AG08395 (cell line): Measurements from ENCODE around the gene FREY1.

ENCODE experiments used
- DNase-seq: peaks from one replicate; pipeline ENCODE4 v3.0.0; 2012; ENCODE audit warnings: mixed read lengths, low spot score

The FREY1 gene

DNA sequence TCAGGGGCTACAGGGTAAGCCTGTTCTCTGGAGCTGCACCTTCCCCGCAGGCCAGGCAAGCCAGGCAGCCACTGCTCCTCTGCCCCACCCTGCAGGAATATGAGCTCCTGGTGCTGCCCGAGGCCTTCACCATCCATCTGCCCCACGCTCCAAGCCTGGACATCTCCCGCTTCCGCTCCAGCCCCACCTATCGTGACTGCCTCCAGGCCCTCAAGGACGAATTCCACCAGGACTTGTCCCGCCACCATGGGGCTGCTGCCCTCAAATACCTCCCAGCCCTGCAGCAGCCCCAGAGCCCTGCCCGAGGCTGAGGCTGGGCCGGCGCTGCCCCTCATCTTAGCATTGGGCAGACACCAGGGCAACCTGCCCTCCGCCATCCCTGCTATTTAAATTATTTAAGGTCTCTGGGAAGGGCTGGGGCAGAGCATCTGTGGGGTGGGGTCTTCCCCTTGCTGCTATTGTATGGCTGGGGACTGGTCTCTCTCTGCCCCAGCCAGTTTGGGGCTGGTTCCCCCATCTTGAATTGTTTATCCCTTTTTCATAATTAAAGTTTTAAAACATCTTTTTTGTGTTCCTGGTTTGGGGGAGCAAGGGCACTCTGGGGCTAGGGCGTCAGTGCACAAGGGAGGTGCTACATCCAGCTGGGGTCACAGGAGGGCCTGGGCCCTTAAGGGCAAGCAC, 21.6 kb upstream of the FREY1 start:
- DNase-seq: no peak

DNA sequence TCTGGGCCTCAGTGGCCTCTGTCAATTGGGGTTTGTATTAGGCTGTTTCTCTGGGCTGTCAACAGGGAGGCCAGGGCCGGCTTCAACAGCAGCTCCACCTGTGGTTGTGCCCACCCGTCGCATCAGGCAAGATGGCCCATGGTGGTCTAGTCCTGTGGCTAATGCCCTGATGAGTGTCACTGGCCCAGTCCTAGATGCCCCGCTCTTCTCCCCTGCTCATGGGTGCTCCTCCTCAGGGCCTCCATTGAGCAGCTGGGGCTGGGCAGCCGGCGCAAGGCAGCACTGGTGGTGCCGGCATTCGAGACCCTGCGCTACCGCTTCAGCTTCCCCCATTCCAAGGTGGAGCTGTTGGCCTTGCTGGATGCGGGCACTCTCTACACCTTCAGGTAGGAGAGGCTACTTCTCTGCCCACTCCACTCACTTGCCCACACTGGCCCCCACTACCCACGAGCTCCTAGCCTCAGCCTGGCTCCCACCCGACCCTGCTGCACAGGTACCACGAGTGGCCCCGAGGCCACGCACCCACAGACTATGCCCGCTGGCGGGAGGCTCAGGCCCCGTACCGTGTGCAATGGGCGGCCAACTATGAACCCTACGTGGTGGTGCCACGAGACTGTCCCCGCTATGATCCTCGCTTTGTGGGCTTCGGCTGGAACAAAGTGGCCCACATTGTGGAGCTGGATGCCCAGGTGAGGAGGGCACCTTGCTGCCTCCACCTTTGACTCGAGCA, 20.8 kb upstream of the FREY1 start:
- DNase-seq: no peak

DNA sequence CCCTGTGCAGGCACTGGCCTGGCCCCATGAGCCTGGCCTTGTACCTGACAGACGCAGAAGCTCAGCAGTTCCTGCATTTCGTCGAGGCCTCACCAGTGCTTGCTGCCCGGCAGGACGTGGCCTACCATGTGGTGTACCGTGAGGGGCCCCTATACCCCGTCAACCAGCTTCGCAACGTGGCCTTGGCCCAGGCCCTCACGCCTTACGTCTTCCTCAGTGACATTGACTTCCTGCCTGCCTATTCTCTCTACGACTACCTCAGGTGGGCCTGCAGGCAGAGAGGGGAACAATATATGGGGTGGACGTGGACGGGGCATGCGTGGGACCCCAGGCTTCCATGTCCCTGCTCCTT, 20.2 kb upstream of the FREY1 start:
- DNase-seq: no peak

DNA sequence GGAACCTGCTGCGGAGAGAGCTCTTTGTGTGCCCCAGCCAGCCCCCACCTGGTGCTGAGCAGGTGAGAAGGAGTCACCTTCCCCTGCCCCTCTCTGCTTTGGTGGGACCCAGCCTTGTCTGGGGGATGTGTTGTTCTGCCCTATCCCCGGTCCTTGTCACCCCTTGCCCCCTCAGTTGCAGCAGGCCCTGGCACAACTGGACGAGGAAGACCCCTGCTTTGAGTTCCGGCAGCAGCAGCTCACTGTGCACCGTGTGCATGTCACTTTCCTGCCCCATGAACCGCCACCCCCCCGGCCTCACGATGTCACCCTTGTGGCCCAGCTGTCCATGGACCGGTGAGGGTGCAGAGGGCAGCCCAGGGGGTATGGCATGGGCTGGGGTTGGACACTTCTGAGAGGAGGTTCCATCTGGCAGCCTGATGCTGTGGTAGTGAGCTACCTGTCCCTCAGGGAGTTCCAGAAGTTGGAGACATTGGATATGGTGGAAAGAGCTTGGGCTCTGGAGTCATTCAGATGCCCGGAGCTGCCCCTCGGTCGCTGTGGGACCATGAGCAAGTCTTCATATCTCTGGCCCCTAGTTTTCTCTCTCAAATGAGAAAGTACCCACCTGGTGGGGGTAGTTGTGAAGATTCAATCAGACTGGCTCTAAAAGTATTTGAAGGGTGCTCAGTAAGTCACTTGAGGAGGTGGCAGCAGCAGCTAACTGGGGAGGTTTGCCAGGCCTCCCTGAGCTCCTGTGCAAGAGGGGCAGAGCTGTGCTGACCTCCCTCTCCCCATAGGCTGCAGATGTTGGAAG, 19.7 kb upstream of the FREY1 start:
- no peak for DNase-seq

DNA sequence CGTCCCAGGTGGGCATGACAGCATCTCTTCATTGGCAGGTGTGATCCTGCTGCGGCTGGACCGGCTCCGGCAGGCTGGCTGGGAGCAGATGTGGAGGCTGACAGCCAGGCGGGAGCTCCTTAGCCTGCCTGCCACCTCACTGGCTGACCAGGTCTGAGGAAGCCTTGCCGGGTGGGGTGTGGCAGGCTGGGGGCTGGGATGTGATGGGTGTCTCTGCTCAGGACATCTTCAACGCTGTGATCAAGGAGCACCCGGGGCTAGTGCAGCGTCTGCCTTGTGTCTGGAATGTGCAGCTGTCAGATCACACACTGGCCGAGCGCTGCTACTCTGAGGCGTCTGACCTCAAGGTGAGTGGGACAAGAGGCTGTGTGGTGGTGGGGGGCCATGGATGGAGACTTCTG, 18.9 kb upstream of the FREY1 start:
- no peak for DNase-seq

- DNase-seq: no peak
These were observed 18.5 kb upstream of the FREY1 start for GRCh38 chr11:45925550-45925949.

- DNase-seq: no peak
These were observed 17.9 kb upstream of the FREY1 start for GRCh38 chr11:45924927-45925326.

GRCh38 chr11:45924036-45924915, 17.2 kb upstream of the FREY1 start:
- DNase-seq: no peak

DNA sequence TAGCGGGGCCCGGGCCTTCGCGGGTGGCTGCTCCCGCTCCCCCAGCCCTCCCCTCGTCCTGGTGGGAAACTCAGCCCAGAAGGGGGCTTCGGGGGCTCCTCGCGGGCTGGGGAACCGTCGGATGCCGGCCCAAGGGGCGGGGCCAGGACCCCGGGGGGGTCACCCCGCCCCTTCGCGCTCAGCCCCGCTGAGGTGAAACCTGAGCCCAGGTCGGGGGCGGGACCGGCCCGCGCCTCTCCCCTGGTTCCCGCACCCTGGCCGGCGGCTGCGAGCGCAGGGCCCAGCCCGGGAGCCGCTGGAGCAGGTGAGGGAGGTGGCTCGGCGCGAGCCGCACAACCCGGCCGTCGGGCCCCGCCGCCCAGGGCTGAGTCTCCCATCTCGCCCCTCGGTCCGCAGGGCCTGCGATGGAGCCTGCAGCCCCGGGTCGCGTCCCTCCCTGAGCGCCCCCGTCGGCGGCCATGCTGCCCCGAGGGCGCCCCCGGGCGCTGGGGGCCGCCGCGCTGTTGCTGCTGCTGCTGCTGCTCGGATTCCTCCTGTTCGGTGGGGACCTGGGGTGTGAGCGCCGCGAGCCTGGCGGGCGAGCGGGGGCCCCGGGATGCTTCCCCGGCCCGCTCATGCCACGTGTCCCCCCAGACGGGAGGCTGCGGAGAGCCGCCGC, 15.5 kb upstream of the FREY1 start, which contains the start of gene LARGE2:
Gene LARGE2, plus strand, starts transcription at position 232 of the 658 bp plus-strand sequence. Its CDS starts 227 bp downstream, at position 459.
- DNase-seq: no peak

DNA sequence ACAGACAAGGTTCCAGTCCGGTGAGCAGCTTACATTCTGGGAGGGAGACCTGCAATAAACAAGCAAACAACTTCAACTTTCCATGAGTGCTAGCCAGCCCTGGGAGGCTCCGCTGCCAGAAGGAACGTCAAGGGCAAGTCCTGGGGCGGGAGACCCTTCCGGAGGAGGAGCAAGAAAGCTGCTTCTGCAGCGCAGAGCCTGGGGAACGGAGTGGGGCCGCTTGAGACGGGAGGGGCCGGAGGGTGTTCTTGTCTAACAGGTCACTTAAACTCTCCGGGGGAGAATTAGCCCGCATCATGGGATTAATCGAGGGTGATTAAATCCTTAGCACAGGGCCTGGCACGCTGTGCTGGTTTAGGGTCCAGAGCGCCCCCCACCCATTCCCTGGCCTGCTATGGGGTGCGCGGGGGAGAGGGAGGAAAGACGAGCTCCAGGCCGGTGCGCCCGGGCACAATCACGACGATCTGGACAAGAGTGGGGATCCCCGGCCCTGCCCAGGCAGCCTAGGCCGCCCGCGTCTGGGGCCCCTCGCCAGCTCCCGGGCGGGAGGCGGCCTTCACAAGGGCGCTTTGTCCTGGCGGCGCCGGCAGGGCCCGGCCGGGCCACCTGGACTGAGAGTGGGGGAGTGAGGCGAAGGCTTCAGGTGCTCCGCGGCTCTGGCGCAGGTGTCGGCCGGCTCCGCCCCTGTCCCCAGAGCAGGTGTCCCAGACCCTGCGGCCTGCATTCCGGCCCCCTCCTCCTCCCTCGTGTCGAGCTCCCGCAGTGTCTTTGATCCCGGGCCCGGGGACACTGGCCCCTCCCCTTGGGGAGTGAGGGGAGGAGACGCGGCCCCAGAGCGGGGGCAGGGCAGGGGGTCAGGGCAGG, 14.7 kb upstream of the FREY1 start:
- DNase-seq: no peak

GRCh38 chr11:45920531-45921477, 13.7 kb upstream of the FREY1 start:
- no peak for DNase-seq

DNA sequence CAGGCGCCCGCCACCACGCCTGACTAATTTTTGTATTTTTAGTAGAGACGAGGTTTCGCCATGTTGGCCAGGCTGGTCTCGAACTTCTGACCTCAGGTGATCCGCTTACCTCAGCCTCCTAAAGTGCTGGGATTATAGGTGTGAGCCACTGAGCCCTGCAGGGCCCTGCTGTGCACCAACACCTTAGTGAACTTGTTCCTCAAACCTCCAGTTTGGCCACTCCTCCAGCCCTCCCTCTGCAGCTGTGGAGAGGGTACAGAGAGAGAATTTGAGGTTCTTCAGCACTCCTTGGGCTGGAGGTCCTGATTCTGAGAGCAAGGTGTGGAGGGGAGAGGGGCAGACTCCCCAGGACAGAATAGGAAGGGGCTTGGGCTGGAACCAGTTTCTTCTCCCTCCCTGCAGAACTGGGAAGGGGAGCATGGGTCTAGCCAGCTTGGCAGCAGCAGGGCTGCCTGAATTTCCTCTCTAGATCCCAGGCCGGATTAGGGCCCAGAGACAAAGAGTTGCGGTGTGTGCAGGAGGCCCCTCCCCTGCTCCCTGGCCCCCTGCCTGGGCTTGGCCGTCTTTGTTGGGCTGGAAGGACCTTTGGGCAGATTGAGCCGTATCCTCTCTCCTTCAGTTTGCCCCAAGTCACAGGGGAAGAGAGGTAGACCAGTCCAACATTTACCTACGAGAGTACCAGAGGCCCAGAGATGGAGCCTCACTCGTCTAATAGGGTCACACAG, 12.9 kb upstream of the FREY1 start:
- no peak for DNase-seq

DNA sequence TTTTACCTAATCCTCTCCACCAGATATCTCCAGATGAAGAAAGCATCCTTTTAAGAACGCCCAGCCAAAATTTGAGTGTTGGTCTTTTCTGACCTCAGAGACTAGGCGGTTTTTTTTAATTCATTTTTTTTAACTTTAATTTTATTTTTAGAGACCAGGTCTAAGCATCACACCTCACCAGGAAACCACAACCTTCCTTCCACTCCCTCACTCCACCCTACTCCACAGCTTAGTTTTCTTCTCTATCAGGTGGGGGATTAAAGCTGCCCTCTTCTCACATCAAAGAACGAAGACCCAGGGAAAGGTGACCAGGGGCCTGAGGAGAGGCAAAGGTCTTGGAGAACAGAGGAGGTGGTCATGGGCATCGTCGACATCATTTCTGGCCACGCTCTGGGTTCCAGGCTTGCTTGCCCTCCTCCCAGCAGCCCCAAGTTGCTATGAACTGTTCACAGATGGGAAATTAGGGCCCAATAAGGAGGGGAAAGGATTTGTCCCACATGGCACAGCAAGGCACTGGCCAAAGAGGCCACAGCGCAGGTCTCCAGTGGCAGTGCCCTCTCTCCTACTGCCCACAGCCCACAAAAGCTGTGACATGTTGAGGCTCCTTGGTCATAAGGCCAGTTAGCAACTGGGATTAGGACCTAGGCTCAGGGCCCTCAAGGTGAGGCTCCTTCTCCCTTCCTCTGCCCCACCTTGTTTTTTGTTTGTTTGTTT, 12.0 kb upstream of the FREY1 start:
- DNase-seq: no peak

- peak; percentile 94 for DNase-seq
These were observed 11.4 kb upstream of the FREY1 start for GRCh38 chr11:45918331-45918941.

GRCh38 chr11:45917623-45918330, 10.7 kb upstream of the FREY1 start, which contains the start of gene PEX16:
Gene PEX16 (minus strand): TSS chr11:45917877. CDS start chr11:45917811, 66 bp downstream.
- peak; percentile 99 for DNase-seq

DNA sequence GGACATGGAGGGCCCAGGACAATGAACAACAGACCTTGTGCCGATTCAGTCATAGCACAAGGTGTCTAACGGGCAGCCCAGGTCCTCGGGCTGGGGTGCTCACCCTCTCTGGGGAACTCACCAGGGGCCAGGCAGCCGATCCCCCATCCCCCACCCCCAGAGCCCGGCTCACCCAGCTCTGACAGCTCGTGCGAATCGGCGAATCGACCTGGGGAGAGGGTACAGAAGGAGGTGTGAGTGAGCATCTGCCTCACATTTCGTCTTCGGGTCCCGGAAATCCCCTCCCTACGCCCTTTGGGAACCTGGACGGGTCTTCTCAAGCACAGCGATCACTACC, 10.2 kb upstream of the FREY1 start:
- no peak for DNase-seq

- no peak for DNase-seq
These were observed 8.4 kb upstream of the FREY1 start for GRCh38 chr11:45915446-45915845.
